ENCODE results near the gene UGT1A1.
"Not testable (repeated sequence)": the region's sequence is repeated elsewhere in the genome, so short reads cannot be mapped to it uniquely, and the experiment has no call there.

The UGT1A1 gene

GRCh38 chr2:233728723-233729301, 31.3 kb upstream of the UGT1A1 start, which contains the start of gene UGT1A3:
Gene UGT1A3, plus strand, starts transcription at chr2:233729042. Its CDS starts 85 bp downstream, at chr2:233729127.
- DNase-seq (ENCODE audit: extremely low read depth, low read depth), result no peak
- no peak for TF ChIP-seq CTCF (IDR thresholded peaks at IDR 0.05; ENCODE audit: low read depth, low read length, missing control alignments)
- H3K4me3 ChIP-seq (replicated peaks; ENCODE audit: low read depth, low read length), result no peak within 1 kb of the TSS

GRCh38 chr2:233736868-233737653, 23.0 kb upstream of the UGT1A1 start:
- H3K4me3 ChIP-seq (replicated peaks; ENCODE audit: low read depth, low read length); DNase-seq (ENCODE audit: extremely low read depth, low read depth): not testable (repeated sequence)

GRCh38 chr2:233740870-233741269, 19.2 kb upstream of the UGT1A1 start:
- no peak for TF ChIP-seq CTCF (IDR thresholded peaks at IDR 0.05; ENCODE audit: low read depth, low read length, missing control alignments)
- no peak overlapping the region for H3K4me3 ChIP-seq (replicated peaks; ENCODE audit: low read depth, low read length)
- no peak for DNase-seq (ENCODE audit: extremely low read depth, low read depth)

- no peak for TF ChIP-seq CTCF (IDR thresholded peaks at IDR 0.05; ENCODE audit: low read depth, low read length, missing control alignments)
- no peak for DNase-seq (ENCODE audit: extremely low read depth, low read depth)
- no peak overlapping the region for H3K4me3 ChIP-seq (replicated peaks; ENCODE audit: low read depth, low read length)
Measured at GRCh38 chr2:233743464-233744259, 16.4 kb upstream of the UGT1A1 start.

- TF ChIP-seq CTCF (IDR thresholded peaks at IDR 0.05; ENCODE audit: low read depth, low read length, missing control alignments), result no peak
- DNase-seq (ENCODE audit: extremely low read depth, low read depth), result no peak
- H3K4me3 ChIP-seq (replicated peaks; ENCODE audit: low read depth, low read length), result no peak overlapping the region
Measured at GRCh38 chr2:233745073-233745755, 14.9 kb upstream of the UGT1A1 start.

GRCh38 chr2:233745838-233746237, 14.2 kb upstream of the UGT1A1 start:
- H3K4me3 ChIP-seq (replicated peaks; ENCODE audit: low read depth, low read length); DNase-seq (ENCODE audit: extremely low read depth, low read depth): not testable (repeated sequence)

- no peak overlapping the region for H3K4me3 ChIP-seq (replicated peaks; ENCODE audit: low read depth, low read length)
- DNase-seq (ENCODE audit: extremely low read depth, low read depth), result no peak
- TF ChIP-seq CTCF (IDR thresholded peaks at IDR 0.05; ENCODE audit: low read depth, low read length, missing control alignments), result no peak
Measured at GRCh38 chr2:233746475-233747282, 13.4 kb upstream of the UGT1A1 start.

Data from HFF-Myc (cell line).